Activated CD4-positive, alpha-beta T cell treated with anti-CD3 and anti-CD28 coated beads, Interleukin-2, amount 10 ng/mL, durations not matched to agents 7 days and 5 days (primary cell): ENCODE results near the gene CRHR1. TPM values are rescaled to one million over a fixed set of nuclear protein-coding genes. Genes with fewer than 3 reads are reported as not detected.

Experiments used
- CTCF ChIA-PET: fragments of 350-600 bp; sonication (Branson Sonifier 250); formaldehyde crosslinking; loops from one replicate; lab custom pipeline; 2021; ENCODE audit warnings: antibody characterized with exemption; lab: Charles Lee
- POLR2A ChIA-PET: fragments of 350-600 bp; sonication (Branson Sonifier 250); formaldehyde crosslinking; loops from one replicate; lab custom pipeline; 2021; ENCODE audit warnings: antibody characterized with exemption; lab: Charles Lee
- DNase-seq: peaks from one replicate; pipeline ENCODE4 v3.0.0-alpha.2; 2020
- H3K27ac Mint-ChIP-seq: one replicate; pipeline ENCODE4 v1.8.0; 2021; ENCODE audit warnings: mild to moderate bottlenecking, moderate library complexity, mixed read lengths
- H3K27me3 Mint-ChIP-seq: one replicate; pipeline ENCODE4 v1.8.0; 2021; ENCODE audit warnings: mixed read lengths
- H3K36me3 Mint-ChIP-seq: one replicate; pipeline ENCODE4 v1.8.0; 2021; ENCODE audit warnings: low read depth, mixed read lengths
- H3K4me1 Mint-ChIP-seq: one replicate; pipeline ENCODE4 v1.8.0; 2021; ENCODE audit warnings: mixed read lengths
- H3K4me3 Mint-ChIP-seq: one replicate; pipeline ENCODE4 v1.8.0; 2021; ENCODE audit warnings: mild to moderate bottlenecking, moderate library complexity, mixed read lengths
- H3K9me3 Mint-ChIP-seq: one replicate; pipeline ENCODE4 v1.8.0; 2021; ENCODE audit warnings: mixed read lengths
- total RNA-seq, 2 experiments: library from RNA; stranded (reverse); gene quantifications; one replicate each; pipeline ENCODE4 v1.2.3, GENCODE V29; 2021

Gene CRHR1
- total RNA-seq, 2 experiments from 2014 or later: not detected

DNA sequence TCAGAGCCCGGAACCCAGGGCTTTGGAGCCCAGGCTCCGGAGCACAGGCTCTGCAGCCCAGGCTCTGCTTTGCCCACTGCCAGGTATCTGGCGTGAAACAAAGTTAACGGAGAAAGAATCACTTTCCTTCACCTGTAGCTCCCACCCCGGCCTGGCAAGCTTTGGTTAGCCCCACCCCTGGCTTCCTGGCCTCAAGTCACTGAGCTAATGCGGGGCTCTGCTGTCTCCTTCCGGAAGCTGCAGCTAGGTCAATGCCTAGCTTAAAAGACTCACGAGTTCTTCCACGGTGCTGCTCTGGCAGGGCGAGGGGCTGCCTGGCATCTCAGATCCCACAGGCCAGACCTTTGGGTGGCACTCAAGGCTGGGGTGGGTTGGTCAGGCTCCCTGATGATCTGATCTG lies 39.5 kb downstream of the CRHR1 start:
- no peaks in the 10 kb centered on the region for H3K27me3 Mint-ChIP-seq
- H3K9me3 Mint-ChIP-seq: no peaks in the 10 kb centered on the region
- H3K4me3 Mint-ChIP-seq: no peak overlapping the region
- peak overlapping the region; percentile 57 for H3K27ac Mint-ChIP-seq
- CTCF ChIA-PET: interaction anchor here (0.7 to 0.8 kb wide), 2 partner anchors 9 to 183 kb away, joined by 3 to 5 read pairs; no protein-coding TSS in a partner anchor
- POLR2A ChIA-PET: interaction anchor here (0.6 kb wide), 2 partner anchors 979 to 1212 kb away, joined by 3 to 4 read pairs; no protein-coding TSS in a partner anchor
- H3K36me3 Mint-ChIP-seq: no peaks in the 10 kb centered on the region
- DNase-seq: peak; percentile 39
- H3K4me1 Mint-ChIP-seq: peaks cover 2% of the 10 kb centered on the region

DNA sequence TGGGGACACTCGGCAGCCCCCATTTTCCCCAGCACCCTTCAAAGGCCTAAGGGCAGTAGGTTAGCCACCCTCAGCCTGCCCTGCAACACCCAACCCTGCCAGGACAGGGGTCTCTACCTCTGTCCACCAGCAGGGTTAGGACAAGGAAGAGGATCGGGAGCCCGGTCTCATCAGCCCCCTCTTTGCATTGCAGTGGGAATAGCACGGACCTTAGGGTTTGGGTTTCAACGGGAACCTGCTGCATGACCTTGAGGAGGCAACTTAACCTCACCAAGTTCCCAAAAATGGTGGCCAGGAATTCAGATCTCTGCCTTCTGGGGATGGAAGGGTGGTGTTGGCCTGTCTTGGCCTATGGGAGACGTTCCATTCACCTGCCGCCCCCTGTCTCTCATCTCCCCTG lies 40.4 kb downstream of the CRHR1 start:
- H3K4me3 Mint-ChIP-seq: no peak overlapping the region
- ChIA-PET CTCF (interaction anchor here (0.8 kb wide), 1 partner anchor 184 kb away, joined by 3 read pairs; no protein-coding TSS in a partner anchor), POLR2A (no interaction called here)
- no peaks in the 10 kb centered on the region for H3K9me3 Mint-ChIP-seq
- H3K27ac Mint-ChIP-seq: no peak overlapping the region
- DNase-seq: no peak
- no peaks in the 10 kb centered on the region for H3K27me3 Mint-ChIP-seq
- peaks cover 2% of the 10 kb centered on the region for H3K4me1 Mint-ChIP-seq
- H3K36me3 Mint-ChIP-seq: no peaks in the 10 kb centered on the region

DNA sequence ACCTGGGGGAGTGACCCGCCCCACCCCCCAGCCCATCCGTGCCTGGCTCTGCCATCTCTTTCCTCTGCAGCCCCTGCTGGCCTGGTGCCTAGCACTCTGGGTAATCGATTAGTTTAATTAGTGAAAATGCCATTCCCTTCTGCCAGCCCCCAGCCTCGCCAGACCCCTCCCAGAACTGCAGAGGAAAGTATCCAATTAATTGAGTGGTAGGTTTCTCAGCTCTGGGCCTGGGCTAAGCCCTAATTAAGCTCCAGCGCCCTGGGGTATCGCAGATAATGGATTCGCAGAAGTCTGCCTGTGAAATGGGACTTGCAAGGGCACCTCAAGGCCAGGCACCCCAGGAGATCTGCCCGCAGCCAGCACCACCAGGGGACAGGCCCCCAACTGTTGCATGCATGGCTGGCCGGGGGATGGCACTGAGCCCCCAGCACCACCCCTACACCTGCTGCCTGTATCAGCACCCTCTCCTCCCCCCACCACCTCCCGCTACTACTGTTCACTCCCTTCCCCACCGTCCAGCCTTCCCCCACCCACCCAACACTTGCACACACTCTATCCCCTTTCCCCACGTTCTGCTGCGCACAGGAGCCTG lies 40.9 kb downstream of the CRHR1 start:
- Mint-ChIP-seq H3K9me3 (no peaks in the 10 kb centered on the region), H3K4me1 (peaks cover 2% of the 10 kb centered on the region), H3K36me3 (no peaks in the 10 kb centered on the region), H3K27ac (no peak overlapping the region), H3K4me3 (no peak overlapping the region), H3K27me3 (no peaks in the 10 kb centered on the region)
- CTCF ChIA-PET: no interaction called here
- POLR2A ChIA-PET: no interaction called here
- no peak for DNase-seq

DNA sequence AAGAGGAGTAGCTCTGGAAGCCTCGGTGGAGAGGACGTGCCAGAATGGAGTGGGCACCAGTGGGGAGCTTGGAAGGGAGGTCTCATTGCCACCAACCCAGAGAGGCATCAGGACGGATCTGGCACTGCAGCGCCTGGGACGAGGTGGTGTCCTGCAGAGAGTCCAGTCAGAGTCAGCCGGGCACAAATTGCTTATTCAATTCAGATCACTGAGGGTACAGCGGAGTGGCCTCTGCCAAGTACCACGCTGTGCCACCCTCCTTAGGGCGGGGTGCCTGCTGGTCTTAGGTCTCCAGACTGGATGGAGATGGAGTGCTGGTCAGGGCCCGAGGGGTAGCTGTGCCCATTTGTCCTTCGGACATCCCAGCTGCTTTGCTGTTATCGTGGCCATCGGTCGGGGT lies 41.7 kb downstream of the CRHR1 start:
- no peaks in the 10 kb centered on the region for H3K36me3 Mint-ChIP-seq
- no peak overlapping the region for H3K27ac Mint-ChIP-seq
- H3K4me1 Mint-ChIP-seq: peaks cover 2% of the 10 kb centered on the region
- no peak for DNase-seq
- ChIA-PET POLR2A (no interaction called here), CTCF (no interaction called here)
- no peaks in the 10 kb centered on the region for H3K27me3 Mint-ChIP-seq
- no peaks in the 10 kb centered on the region for H3K9me3 Mint-ChIP-seq
- H3K4me3 Mint-ChIP-seq: no peak overlapping the region

DNA sequence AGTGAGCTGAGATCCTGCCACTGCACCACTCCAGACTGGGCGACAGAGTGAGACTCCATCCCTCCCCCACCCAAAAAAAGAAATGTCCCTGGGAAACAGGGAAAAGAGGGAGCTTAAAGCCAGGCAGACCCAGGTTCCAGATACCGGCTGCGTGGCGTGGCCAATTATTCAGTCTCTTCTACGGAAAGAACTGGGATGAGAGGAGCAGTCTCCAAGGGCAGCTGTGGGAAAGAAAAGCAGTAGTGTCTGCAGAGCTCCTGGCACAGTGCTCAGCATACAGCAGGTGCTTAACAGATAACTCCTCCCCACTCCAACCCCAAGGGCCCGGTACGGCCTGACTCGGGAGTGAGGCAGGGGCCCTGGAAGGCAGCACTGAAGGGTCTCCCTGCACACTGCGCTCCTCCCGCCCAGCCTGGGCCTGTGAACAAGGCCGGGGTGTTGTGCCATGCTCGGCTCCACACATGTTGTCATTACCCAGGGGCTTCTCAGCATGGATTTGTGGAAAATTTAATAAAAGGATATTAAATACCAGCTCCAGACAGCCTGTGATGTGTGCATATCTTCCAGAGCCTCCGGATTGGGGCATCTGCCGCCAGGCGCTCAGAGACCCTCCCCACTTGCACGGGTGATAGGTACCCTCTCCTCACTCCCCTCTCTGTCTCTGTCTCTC lies 42.9 kb downstream of the CRHR1 start:
- Mint-ChIP-seq H3K4me1 (peaks cover 6% of the 10 kb centered on the region), H3K4me3 (no peak overlapping the region), H3K27ac (no peak overlapping the region), H3K9me3 (no peaks in the 10 kb centered on the region), H3K36me3 (no peaks in the 10 kb centered on the region), H3K27me3 (no peaks in the 10 kb centered on the region)
- POLR2A ChIA-PET: no interaction called here
- CTCF ChIA-PET: no interaction called here
- no peak for DNase-seq

DNA sequence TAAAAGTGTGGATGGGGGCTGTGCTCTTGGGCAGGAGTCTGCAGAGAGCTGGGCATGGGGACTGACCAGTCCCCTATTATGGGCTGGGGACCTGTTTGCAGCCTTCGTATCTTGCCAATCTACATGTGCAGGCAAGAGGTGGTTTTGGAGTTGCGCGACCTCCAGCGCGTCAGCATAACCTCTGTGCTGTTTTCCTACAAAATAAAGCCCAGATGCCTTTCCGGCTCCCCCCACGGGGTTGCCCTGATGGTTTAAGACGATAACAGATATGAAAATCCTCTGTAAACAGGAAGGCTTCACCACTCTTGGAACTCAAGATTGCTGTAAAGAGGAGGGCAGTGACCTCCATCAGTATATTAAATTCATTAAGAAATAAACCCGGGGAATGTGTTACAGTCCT lies 44.1 kb downstream of the CRHR1 start:
- ChIA-PET POLR2A (no interaction called here), CTCF (interaction anchor here (1.4 kb wide), 1 partner anchor 188 kb away, joined by 4 read pairs; no protein-coding TSS in a partner anchor)
- H3K4me3 Mint-ChIP-seq: no peak overlapping the region

DNA sequence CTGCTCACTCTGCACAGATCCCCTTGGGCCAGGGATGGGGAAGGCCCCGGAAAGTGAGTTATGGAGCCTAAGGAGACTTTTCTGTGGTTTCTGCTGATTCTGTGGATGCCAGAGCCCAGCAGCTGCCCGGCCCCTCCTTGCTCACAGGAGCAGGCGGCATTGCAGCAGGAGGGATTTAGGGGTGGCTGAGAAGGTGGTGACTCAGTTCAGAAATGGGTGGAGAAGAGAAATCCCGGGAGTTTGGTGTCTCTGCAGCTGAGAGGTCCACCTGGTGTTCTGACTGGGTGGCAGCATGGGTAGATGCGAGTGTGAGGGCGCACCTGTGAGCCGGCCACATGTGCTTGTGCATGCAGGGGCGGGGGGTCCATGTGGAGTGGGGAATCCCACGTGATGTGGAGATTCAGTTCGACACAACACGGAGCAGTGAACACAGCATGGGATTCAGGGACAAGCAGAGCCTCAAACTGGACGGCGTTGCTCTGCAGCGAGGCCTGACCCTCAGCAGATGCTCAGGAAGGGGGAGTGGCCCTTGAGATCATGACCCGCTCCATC lies 44.5 kb downstream of the CRHR1 start:
- CTCF ChIA-PET: interaction anchor here (1.4 kb wide), 1 partner anchor 189 kb away, joined by 4 read pairs; no protein-coding TSS in a partner anchor
- Mint-ChIP-seq H3K36me3 (no peaks in the 10 kb centered on the region), H3K27me3 (no peaks in the 10 kb centered on the region), H3K9me3 (no peaks in the 10 kb centered on the region), H3K4me1 (peaks cover 5% of the 10 kb centered on the region), H3K4me3 (no peak overlapping the region), H3K27ac (no peak overlapping the region)
- DNase-seq: no peak
- POLR2A ChIA-PET: no interaction called here

More for the DNA sequence above, 44.1 kb downstream of the CRHR1 start:
- Mint-ChIP-seq H3K27me3 (no peaks in the 10 kb centered on the region), H3K36me3 (no peaks in the 10 kb centered on the region), H3K4me1 (peaks cover 6% of the 10 kb centered on the region), H3K27ac (no peak overlapping the region), H3K9me3 (no peaks in the 10 kb centered on the region)
- DNase-seq: no peak

DNA sequence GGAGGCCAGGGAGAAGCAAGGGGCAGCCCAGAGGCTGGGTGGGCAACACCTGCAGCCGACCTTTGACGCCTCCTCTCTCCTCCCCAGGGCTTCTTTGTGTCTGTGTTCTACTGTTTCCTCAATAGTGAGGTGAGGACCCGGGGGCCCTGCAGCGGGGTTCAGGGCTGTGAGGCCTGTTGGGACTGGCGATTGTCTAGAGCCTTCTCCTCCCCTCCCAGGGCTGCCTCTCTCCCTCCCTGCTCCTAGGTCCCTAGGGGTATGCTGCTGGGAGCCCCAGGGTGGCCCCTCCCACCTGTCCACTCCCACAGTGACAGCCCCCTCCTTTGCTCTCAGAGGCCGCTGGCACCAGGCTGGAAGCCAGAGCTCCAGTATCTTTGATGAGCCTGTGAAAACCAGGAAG lies 49.8 kb downstream of the CRHR1 start:
- peaks cover 4% of the 10 kb centered on the region for H3K4me1 Mint-ChIP-seq
- ChIA-PET POLR2A (no interaction called here), CTCF (interaction anchor here (1.5 kb wide), 1 partner anchor 193 kb away, joined by 6 read pairs; no protein-coding TSS in a partner anchor)
- no peak overlapping the region for H3K4me3 Mint-ChIP-seq
- no peaks in the 10 kb centered on the region for H3K36me3 Mint-ChIP-seq
- H3K9me3 Mint-ChIP-seq: no peaks in the 10 kb centered on the region
- H3K27me3 Mint-ChIP-seq: no peaks in the 10 kb centered on the region
- H3K27ac Mint-ChIP-seq: no peak overlapping the region
- DNase-seq: no peak

DNA sequence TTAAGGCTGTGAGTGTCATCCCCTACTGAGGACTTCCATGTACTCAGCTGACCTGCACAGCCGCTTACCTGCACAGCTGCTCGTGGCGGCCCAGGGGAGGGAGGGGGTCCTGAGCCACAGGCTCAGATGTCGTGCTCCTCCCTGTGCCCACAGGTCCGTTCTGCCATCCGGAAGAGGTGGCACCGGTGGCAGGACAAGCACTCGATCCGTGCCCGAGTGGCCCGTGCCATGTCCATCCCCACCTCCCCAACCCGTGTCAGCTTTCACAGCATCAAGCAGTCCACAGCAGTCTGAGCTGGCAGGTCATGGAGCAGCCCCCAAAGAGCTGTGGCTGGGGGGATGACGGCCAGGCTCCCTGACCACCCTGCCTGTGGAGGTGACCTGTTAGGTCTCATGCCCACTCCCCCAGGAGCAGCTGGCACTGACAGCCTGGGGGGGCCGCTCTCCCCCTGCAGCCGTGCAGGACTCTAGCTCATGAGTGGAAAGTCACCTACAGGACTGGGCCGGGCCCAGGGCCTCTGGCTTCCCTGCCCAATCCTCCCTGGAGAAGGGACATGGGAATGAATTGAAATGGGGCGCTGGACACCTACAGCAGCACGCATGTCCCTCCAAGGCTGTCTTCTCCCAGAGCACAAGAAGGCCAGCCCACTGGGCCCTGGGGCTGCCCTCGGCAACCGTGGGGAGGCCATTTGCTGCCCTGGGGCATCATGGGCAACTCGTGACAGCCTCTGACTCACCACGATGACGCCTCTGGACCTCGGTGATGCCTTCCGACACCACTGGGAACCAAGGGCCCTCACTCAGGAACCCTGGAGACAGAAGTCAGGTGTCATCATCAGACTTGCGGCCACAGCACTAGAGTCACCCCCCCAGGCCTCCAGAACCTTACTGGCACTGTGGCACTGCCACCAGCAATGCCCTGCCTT lies 50.6 kb downstream of the CRHR1 start:
- Mint-ChIP-seq H3K9me3 (no peaks in the 10 kb centered on the region), H3K27ac (no peak overlapping the region), H3K4me3 (no peak overlapping the region)

DNA sequence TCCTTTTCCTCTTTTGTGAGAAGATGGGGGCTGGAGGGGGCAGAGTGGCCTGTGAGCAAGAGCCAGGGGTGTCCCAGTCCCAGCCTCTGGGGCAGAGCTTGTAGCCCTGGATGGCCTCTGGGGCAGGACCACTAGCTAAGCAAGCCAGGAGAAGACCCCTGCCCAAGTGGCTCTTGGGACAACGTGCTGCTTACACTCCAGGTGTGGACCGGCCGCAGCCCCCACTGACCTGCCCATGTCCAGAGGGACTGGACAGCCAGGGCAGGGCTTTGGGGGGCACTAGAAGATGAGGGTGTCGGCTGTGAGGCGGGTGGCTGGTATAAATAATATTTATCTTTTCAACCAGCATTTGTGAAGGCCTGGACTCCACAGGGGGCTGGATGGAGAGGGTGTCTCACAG lies 51.4 kb downstream of the CRHR1 start:
- Mint-ChIP-seq H3K4me3 (no peak overlapping the region), H3K36me3 (no peaks in the 10 kb centered on the region), H3K27ac (no peak overlapping the region), H3K9me3 (no peaks in the 10 kb centered on the region), H3K27me3 (no peaks in the 10 kb centered on the region), H3K4me1 (peaks cover 4% of the 10 kb centered on the region)
- ChIA-PET POLR2A (no interaction called here), CTCF (interaction anchor here (0.7 kb wide), 1 partner anchor 19 kb away, joined by 4 read pairs; no protein-coding TSS in a partner anchor)
- DNase-seq: no peak

More for the DNA sequence above, 50.6 kb downstream of the CRHR1 start:
- Mint-ChIP-seq H3K4me1 (peaks cover 4% of the 10 kb centered on the region), H3K36me3 (no peaks in the 10 kb centered on the region), H3K27me3 (no peaks in the 10 kb centered on the region)
- DNase-seq: no peak
- ChIA-PET CTCF (interaction anchor here (0.8 to 1.5 kb wide), 2 partner anchors 13 to 194 kb away, joined by 3 to 6 read pairs; no protein-coding TSS in a partner anchor), POLR2A (no interaction called here)

DNA sequence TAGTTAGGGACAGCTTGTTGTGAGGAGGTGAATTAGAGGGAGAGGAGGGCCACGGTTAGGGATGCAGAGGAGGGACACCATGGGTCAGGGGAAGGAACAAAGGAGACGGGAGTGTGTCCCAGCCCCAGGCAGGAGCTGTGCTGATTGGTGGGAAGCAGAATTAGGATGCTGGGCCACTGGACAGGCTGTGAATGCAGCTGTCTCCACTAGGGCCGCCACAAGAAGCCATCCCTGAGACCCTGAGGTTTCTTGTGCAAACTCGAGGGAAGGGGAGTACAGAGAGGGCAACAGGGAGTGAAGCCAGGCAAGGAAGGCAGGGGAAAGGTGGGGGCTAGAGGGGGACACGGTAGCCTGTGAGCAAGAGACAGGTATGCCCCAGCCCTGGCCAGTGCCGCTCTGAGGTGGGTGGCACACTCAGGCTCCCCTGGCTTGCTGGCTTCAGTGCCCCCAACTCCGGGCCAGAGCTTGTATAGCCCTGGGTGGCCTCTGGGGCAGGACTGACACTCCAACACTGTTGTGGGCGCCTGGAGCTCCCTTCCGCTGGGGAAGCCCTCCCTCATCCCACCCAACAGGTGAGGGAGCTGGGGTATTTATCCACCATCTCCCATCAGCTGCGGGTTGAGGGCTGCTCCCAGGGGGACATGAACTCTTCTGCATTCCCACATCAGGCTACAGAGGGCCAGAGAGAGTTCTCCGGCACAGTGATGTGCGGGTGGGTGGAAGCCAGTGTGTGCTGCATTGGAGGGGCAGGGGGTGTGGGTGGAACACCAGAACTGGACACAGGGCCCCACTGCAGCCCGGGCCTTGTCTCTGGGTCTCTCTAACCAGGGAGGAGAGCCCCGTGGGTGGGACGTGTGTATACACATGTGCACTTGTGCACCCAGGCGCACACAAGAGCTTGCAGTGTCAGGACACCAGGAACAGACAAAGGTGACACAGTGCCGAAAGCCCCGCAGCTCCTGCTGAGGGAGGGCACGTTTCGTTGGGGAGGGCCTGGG lies 52.2 kb downstream of the CRHR1 start:
- Mint-ChIP-seq H3K4me3 (no peak overlapping the region), H3K4me1 (peaks cover 4% of the 10 kb centered on the region), H3K27ac (no peak overlapping the region), H3K36me3 (no peaks in the 10 kb centered on the region), H3K9me3 (no peaks in the 10 kb centered on the region), H3K27me3 (no peaks in the 10 kb centered on the region)
- POLR2A ChIA-PET: no interaction called here
- no peak for DNase-seq
- CTCF ChIA-PET: interaction anchor here (0.6 to 1.0 kb wide), 4 partner anchors 16 to 313 kb away, joined by 3 to 4 read pairs (median 3); no protein-coding TSS in a partner anchor
